ENCODE data around the gene CIZ1. TPM values are rescaled to one million over a fixed set of nuclear protein-coding genes. Genes with fewer than 3 reads are reported as not detected.

The CIZ1 gene
- total and polyA plus RNA-seq, 2 of the 13 experiments (the other 11 are each of a cell fraction or from before 2014, with no cell fraction given): 30.6 to 50.3 TPM

- Histone ChIP-seq H3K9ac (ENCODE audit: insufficient read depth, low read depth, low read length) (no peak overlapping the region), H3K4me1 (ENCODE audit: insufficient read depth, low read length) (peaks cover 70% of the 10 kb centered on the region), H3K27ac (ENCODE audit: extremely low read length, insufficient read depth, low read length) (no peak overlapping the region), H4K20me1 (ENCODE audit: insufficient read depth, low read length) (no peaks in the 10 kb centered on the region), H2AFZ (ENCODE audit: low read length) (no peak overlapping the region), H3K36me3 (replicated peaks in 1 of 2; ENCODE audit: control insufficient read depth in 1 of 2, insufficient read depth in 2 of 2, low read length in 2 of 2) (no peaks in the 10 kb centered on the region), H3K27me3 (ENCODE audit: control insufficient read depth in 1 of 2, insufficient read depth in 2 of 2, low read length in 2 of 2) (peaks cover 3 to 33% of the 10 kb centered on the region in 2 experiments; a peak in 4 of 5 replicates), H3K4me2 (ENCODE audit: low read depth, low read length) (no peak overlapping the region), H3K4me3 (replicated peaks in 1 of 3; ENCODE audit: insufficient read depth in 1 of 3, low read depth in 2 of 3, low read length in 3 of 3) (no peak overlapping the region), H3K79me2 (ENCODE audit: insufficient read depth, low read length) (no peaks in the 10 kb centered on the region), H3K9me3 (ENCODE audit: low read length) (no peaks in the 10 kb centered on the region)
- no peak for TF ChIP-seq ZBTB33 (CRISPR knock-in tag; IDR thresholded peaks at IDR 0.05)
- no peak for TF ChIP-seq SALL1 (CRISPR knock-in tag; IDR thresholded peaks at IDR 0.05)
- TF ChIP-seq SIX1 (CRISPR knock-in tag; IDR thresholded peaks at IDR 0.05; ENCODE audit: borderline replicate concordance): no peak
- no peak for TF ChIP-seq NPAS2 (CRISPR knock-in tag; IDR thresholded peaks at IDR 0.05; ENCODE audit: borderline replicate concordance)
- no peak for TF ChIP-seq ZNF614 (CRISPR knock-in tag; IDR thresholded peaks at IDR 0.05; ENCODE audit: borderline replicate concordance)
- no peak for TF ChIP-seq ZSCAN29 (CRISPR knock-in tag; conservative IDR thresholded peaks at IDR 0.05)
- TF ChIP-seq PCBP2 (optimal IDR thresholded peaks at IDR 0.05; ENCODE audit: low read depth, low read length, poor library complexity, severe bottlenecking): no peak
- TF ChIP-seq SUZ12 (IDR thresholded peaks at IDR 0.05; ENCODE audit: low read depth, low read length): no peak
- TF ChIP-seq ZNF609 (CRISPR knock-in tag; IDR thresholded peaks at IDR 0.05; ENCODE audit: borderline replicate concordance): no peak
- ChIA-PET CTCF (ENCODE audit: low intra/inter-chr PET ratio, low total read pairs) (no interaction called here), POLR2A (interaction anchor here (3.1 kb wide), 1 partner anchor 13 kb away, joined by 16 read pairs; the partner anchor contains the start of gene BBLN)
- DNase-seq (ENCODE audit: low spot score): no peak
- in situ Hi-C loops (cut with HindIII; ENCODE audit: extremely low pct_ligation_motif_present, low pct_unique_long_range_greater_than_20kb) (no loop called here), intact Hi-C loops (cut with micrococcal nuclease; ENCODE audit: unreplicated experiment) (no loop called here)
- no peak for ATAC-seq
- 38% methylated on average over 4 of the region's 8 CpGs for WGBS (ENCODE audit: low lambda C conversion rate)
- FAIRE-seq: no peak
- BruUV-seq (replicated peaks): no TSS peak
These were observed 44.7 kb downstream of the CIZ1 start for GRCh38 chr9:128146591-128147120.

Data from HepG2 (cell line).